ENCODE data around the gene ESPN. TPM values are rescaled to one million over a fixed set of nuclear protein-coding genes. Genes with fewer than 3 reads are reported as not detected.

The ESPN gene
- total RNA-seq, 1 donor from 2014 or later = 0.18 TPM

GRCh38 chr1:6484826-6485167, 60.2 kb downstream of the ESPN start:
- Mint-ChIP-seq H3K36me3 (ENCODE audit: low read depth) (no peaks in the 10 kb centered on the region), H3K4me3 (no peak overlapping the region), H3K27me3 (peaks cover 31% of the 10 kb centered on the region), H3K9me3 (no peaks in the 10 kb centered on the region), H3K4me1 (peaks cover 6% of the 10 kb centered on the region), H3K27ac (no peak overlapping the region)
- ChIA-PET CTCF (interaction anchor here (3.2 kb wide), 1 partner anchor 161 kb away, joined by 16 read pairs; no protein-coding TSS in a partner anchor), POLR2A (no interaction called here)
- DNase-seq (no peak), ATAC-seq (ENCODE audit: low read depth) (no peak)
- intact Hi-C loops (cut with micrococcal nuclease) = loop anchor here (5.0 kb wide), 1 partner anchor 733 kb away; no protein-coding TSS in a partner anchor
- TF ChIP-seq CTCF (IDR thresholded peaks at IDR 0.05) = no peak

DNA sequence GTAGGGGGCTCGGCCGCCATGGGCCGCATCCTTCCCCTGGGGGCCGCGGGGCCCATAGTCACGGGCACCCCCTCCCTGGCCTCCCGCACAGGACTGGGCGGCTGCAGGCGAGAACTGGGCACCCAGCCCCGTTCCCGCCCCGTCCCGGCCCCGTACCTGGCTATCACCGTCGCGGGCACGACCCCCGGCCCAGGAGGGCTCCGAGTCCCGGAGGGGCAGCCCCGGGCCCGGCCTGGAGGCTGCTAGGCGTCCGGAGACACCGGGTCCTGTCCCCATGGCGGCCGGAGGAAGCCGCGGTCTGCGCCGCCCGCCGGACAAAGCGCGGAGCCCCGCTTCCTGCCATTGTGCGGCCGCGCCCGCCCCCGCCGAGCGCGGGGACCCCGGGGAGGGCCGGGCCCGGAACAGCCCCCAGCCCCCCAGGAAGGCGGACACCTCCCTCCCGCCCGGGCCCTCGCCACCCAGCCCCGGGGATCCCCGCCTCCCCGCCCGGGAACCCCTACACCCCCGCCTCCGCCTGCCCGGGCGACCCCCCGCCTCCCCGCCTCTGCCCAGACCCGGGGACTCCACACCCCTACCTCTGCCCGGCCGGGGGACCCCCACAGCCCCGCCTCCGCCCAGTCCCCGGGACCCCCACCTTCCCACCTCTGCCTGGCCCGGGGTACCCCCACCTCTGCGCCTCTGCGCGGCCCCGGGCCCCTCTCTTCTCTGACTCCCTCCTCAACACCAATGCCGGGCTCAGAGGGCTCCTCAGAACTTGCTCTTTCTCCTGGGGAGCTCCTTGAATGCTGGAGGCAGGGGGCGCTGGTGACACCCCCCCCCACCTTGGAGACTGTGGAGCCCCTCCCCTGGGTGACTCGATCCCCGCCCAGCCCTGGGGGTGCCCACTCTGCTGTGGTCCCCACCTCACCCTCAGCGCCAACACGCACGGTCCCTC, 60.9 kb downstream of the ESPN start:
- no peak overlapping the region for H3K4me3 Mint-ChIP-seq
- H3K4me1 Mint-ChIP-seq = peaks cover 6% of the 10 kb centered on the region
- ATAC-seq (ENCODE audit: low read depth) (no peak), DNase-seq (no peak)
- no peak for TF ChIP-seq CTCF (IDR thresholded peaks at IDR 0.05)
- H3K27ac Mint-ChIP-seq = no peak overlapping the region
- no peaks in the 10 kb centered on the region for H3K9me3 Mint-ChIP-seq
- CTCF ChIA-PET = interaction anchor here (0.9 to 3.2 kb wide), 4 partner anchors 35 to 160 kb away, joined by 3 to 16 read pairs (median 4); no protein-coding TSS in a partner anchor
- H3K36me3 Mint-ChIP-seq (ENCODE audit: low read depth) = no peaks in the 10 kb centered on the region
- POLR2A ChIA-PET = no interaction called here
- intact Hi-C loops (cut with micrococcal nuclease) = loop anchor here (1.0 to 5.0 kb wide), 4 partner anchors 69 to 732 kb away; partner anchors contain the start of genes DNAJC11 and NOL9
- peaks cover 31% of the 10 kb centered on the region for H3K27me3 Mint-ChIP-seq

DNA sequence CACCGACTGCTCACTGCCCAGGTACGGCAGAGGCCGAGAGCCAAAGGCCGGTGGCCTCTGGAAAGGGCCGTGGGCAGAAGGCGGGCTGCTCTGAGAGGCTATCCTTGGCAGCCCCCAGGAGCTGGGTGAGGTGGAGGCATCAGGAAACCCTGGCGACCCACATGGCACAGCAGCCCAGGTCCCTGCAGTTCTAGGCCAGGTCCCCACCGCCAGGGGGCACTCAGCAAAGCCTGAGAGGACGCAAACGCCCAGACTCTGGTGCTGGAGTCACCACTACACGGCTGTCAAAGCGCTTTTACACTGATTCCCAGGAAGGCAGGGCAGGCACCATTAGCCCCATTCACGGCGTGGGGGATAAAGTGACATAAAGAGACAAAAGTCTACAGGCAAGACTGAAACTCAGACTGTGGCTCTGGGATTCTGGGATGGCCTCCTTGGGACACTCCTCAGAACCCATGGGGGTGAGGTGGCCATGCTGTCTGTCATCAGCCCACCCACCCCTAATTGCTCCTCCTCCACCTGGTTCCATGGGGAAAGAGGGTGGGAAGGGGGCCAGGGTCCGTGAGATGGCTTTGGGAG, 61.9 kb downstream of the ESPN start:
- Mint-ChIP-seq H3K27ac (no peak overlapping the region), H3K9me3 (no peaks in the 10 kb centered on the region), H3K4me1 (peaks cover 10% of the 10 kb centered on the region), H3K36me3 (ENCODE audit: low read depth) (no peaks in the 10 kb centered on the region), H3K27me3 (peaks cover 26% of the 10 kb centered on the region), H3K4me3 (peak overlapping the region; percentile 8)
- intact Hi-C loops (cut with micrococcal nuclease) = loop anchor here (1.0 to 5.0 kb wide), 4 partner anchors 68 to 731 kb away; partner anchors contain the start of genes DNAJC11 and NOL9
- DNase-seq (peak; percentile 71), ATAC-seq (ENCODE audit: low read depth) (peak; percentile 78)
- CTCF ChIA-PET = interaction anchor here (0.9 to 3.2 kb wide), 5 partner anchors 34 to 159 kb away, joined by 3 to 16 read pairs (median 4); partner anchors contain the start of gene TAS1R1
- POLR2A ChIA-PET = no interaction called here
- no peak for TF ChIP-seq CTCF (IDR thresholded peaks at IDR 0.05)

- Mint-ChIP-seq H3K36me3 (ENCODE audit: low read depth) (no peaks in the 10 kb centered on the region), H3K4me1 (peaks cover 13% of the 10 kb centered on the region), H3K4me3 (no peak overlapping the region), H3K27me3 (peaks cover 17% of the 10 kb centered on the region), H3K27ac (no peak overlapping the region), H3K9me3 (no peaks in the 10 kb centered on the region)
- ChIA-PET POLR2A (no interaction called here), CTCF (interaction anchor here (1.1 to 2.2 kb wide), 6 partner anchors 10 to 159 kb away, joined by 3 to 8 read pairs (median 4); partner anchors contain the start of gene TAS1R1)
- DNase-seq = no peak
- no peak for TF ChIP-seq CTCF (IDR thresholded peaks at IDR 0.05)
- ATAC-seq (ENCODE audit: low read depth) = no peak
- intact Hi-C loops (cut with micrococcal nuclease) = loop anchor here (5.0 kb wide), 1 partner anchor 729 kb away; no protein-coding TSS in a partner anchor
These were observed 63.4 kb downstream of the ESPN start for GRCh38 chr1:6487804-6488484.
